ENCODE measurements around the gene ARHGAP19. TPM values are rescaled to one million over a fixed set of nuclear protein-coding genes. Genes with fewer than 3 reads are reported as not detected.
A peak's percentile ranks its signal among the peaks of the same experiment; 100 is the strongest.
"Not testable (repeated sequence)": the region's sequence is repeated elsewhere in the genome, so short reads cannot be mapped to it uniquely, and the experiment has no call there.

The ARHGAP19 gene
- polyA plus RNA-seq, 3 donors from 2014 or later = 4.9 to 8.2 (median 6.7) TPM

- Mint-ChIP-seq H3K27me3 (ENCODE audit: low read depth in 3 of 3) (peaks cover 11 to 12% (median 12%) of the 10 kb centered on the region in 3 donors), H3K9me3 (no peaks in the 10 kb centered on the region), H3K4me1 (peaks cover 7 to 11% of the 10 kb centered on the region in 2 donors), H3K27ac (peak overlapping the region in 1 of 6 donors; percentile 69), H3K36me3 (no peaks in the 10 kb centered on the region), H3K4me3 (no peak overlapping the region)
- no peak for DNase-seq
These were observed 22.2 kb upstream of the ARHGAP19 start for GRCh38 chr10:97314671-97315070.

GRCh38 chr10:97312897-97313296 is 20.5 kb upstream of the ARHGAP19 start:
- Mint-ChIP-seq H3K9me3 (no peaks in the 10 kb centered on the region), H3K27me3 (ENCODE audit: low read depth in 3 of 3) (peaks cover 2 to 4% (median 4%) of the 10 kb centered on the region in 3 donors), H3K4me1 (peaks cover 0 to 3% of the 10 kb centered on the region in 2 donors), H3K27ac (no peak overlapping the region), H3K36me3 (no peaks in the 10 kb centered on the region), H3K4me3 (no peak overlapping the region)
- DNase-seq = no peak

GRCh38 chr10:97311111-97311626 is 18.7 kb upstream of the ARHGAP19 start:
- Mint-ChIP-seq H3K36me3 (no peaks in the 10 kb centered on the region), H3K27me3 (ENCODE audit: low read depth in 3 of 3) (no peaks in the 10 kb centered on the region), H3K4me1 (no peaks in the 10 kb centered on the region), H3K27ac (no peak overlapping the region), H3K4me3 (no peak overlapping the region), H3K9me3 (no peaks in the 10 kb centered on the region)
- no peak for DNase-seq

- Mint-ChIP-seq H3K36me3 (no peaks in the 10 kb centered on the region), H3K4me3 (no peak overlapping the region), H3K9me3 (no peaks in the 10 kb centered on the region), H3K27me3 (ENCODE audit: low read depth in 3 of 3) (peaks cover 0 to under 1% (median 0%) of the 10 kb centered on the region in 3 donors), H3K27ac (peak overlapping the region in 1 of 6 donors; percentile 11), H3K4me1 (no peaks in the 10 kb centered on the region)
- DNase-seq = no peak
These were observed 15.7 kb upstream of the ARHGAP19 start for GRCh38 chr10:97307866-97308780.

GRCh38 chr10:97307441-97307840 is 15.0 kb upstream of the ARHGAP19 start:
- no peaks in the 10 kb centered on the region for H3K36me3 Mint-ChIP-seq
- H3K4me3 Mint-ChIP-seq = no peak overlapping the region
- no peak for DNase-seq
- no peaks in the 10 kb centered on the region for H3K9me3 Mint-ChIP-seq
- peak overlapping the region in 1 of 6 donors; percentile 11 for H3K27ac Mint-ChIP-seq
- H3K27me3 Mint-ChIP-seq (ENCODE audit: low read depth in 3 of 3) = peaks cover 0 to 2% (median 0%) of the 10 kb centered on the region in 3 donors
- H3K4me1 Mint-ChIP-seq = no peaks in the 10 kb centered on the region

GRCh38 chr10:97302088-97302791 is 9.8 kb upstream of the ARHGAP19 start:
- H3K27ac Mint-ChIP-seq = no peak overlapping the region
- no peaks in the 10 kb centered on the region for H3K36me3 Mint-ChIP-seq
- H3K27me3 Mint-ChIP-seq (ENCODE audit: low read depth in 3 of 3) = peaks cover 0 to 2% (median 0%) of the 10 kb centered on the region in 3 donors
- H3K9me3 Mint-ChIP-seq = no peaks in the 10 kb centered on the region
- H3K4me1 Mint-ChIP-seq = no peaks in the 10 kb centered on the region
- no peak for DNase-seq
- no peak overlapping the region for H3K4me3 Mint-ChIP-seq

- peaks cover 0 to 2% (median 0%) of the 10 kb centered on the region in 3 donors for H3K27me3 Mint-ChIP-seq (ENCODE audit: low read depth in 3 of 3)
- no peak for DNase-seq
- no peak overlapping the region for H3K27ac Mint-ChIP-seq
- H3K36me3 Mint-ChIP-seq = no peaks in the 10 kb centered on the region
- H3K4me3 Mint-ChIP-seq = no peak overlapping the region
- no peaks in the 10 kb centered on the region for H3K4me1 Mint-ChIP-seq
- H3K9me3 Mint-ChIP-seq = no peaks in the 10 kb centered on the region
These were observed 8.5 kb upstream of the ARHGAP19 start for GRCh38 chr10:97300980-97301379.

- H3K4me1 Mint-ChIP-seq = no peaks in the 10 kb centered on the region
- no peak overlapping the region for H3K4me3 Mint-ChIP-seq
- no peaks in the 10 kb centered on the region for H3K36me3 Mint-ChIP-seq
- DNase-seq = no peak
- no peak overlapping the region for H3K27ac Mint-ChIP-seq
- H3K27me3 Mint-ChIP-seq (ENCODE audit: low read depth in 3 of 3) = peaks cover 0 to 3% (median 0%) of the 10 kb centered on the region in 3 donors
- no peaks in the 10 kb centered on the region for H3K9me3 Mint-ChIP-seq
These were observed 5.8 kb upstream of the ARHGAP19 start for GRCh38 chr10:97298223-97298571.

GRCh38 chr10:97297556-97298222 is 5.3 kb upstream of the ARHGAP19 start:
- H3K27me3 Mint-ChIP-seq (ENCODE audit: low read depth in 3 of 3) = peaks cover 2 to 3% (median 2%) of the 10 kb centered on the region in 3 donors
- no peak for DNase-seq
- no peak overlapping the region for H3K27ac Mint-ChIP-seq
- H3K4me3 Mint-ChIP-seq = no peak overlapping the region
- H3K9me3 Mint-ChIP-seq = no peaks in the 10 kb centered on the region
- peaks cover 2 to 3% of the 10 kb centered on the region in 2 donors for H3K4me1 Mint-ChIP-seq
- no peaks in the 10 kb centered on the region for H3K36me3 Mint-ChIP-seq

GRCh38 chr10:97292862-97293198 is 393 bp upstream of the ARHGAP19 start:
- H3K9me3 Mint-ChIP-seq = no peaks in the 10 kb centered on the region
- peak overlapping the region; percentile 89 to 95 (median 93) for H3K4me3 Mint-ChIP-seq
- no peaks in the 10 kb centered on the region for H3K36me3 Mint-ChIP-seq
- H3K27me3 Mint-ChIP-seq (ENCODE audit: low read depth in 3 of 3) = peaks cover 5 to 6% (median 6%) of the 10 kb centered on the region in 3 donors
- H3K4me1 Mint-ChIP-seq = peaks cover 15 to 23% of the 10 kb centered on the region in 2 donors
- no peak for DNase-seq
- peak overlapping the region; percentile 84 to 96 (median 92) for H3K27ac Mint-ChIP-seq

- Mint-ChIP-seq H3K27ac (peak overlapping the region; percentile 84 to 96 (median 92)), H3K27me3 (ENCODE audit: low read depth in 3 of 3) (peaks cover 5 to 6% (median 6%) of the 10 kb centered on the region in 3 donors), H3K36me3 (no peaks in the 10 kb centered on the region), H3K4me1 (peaks cover 15 to 23% of the 10 kb centered on the region in 2 donors), H3K4me3 (peak overlapping the region; percentile 89 to 95 (median 93)), H3K9me3 (no peaks in the 10 kb centered on the region)
- no peak for DNase-seq
These were observed 910 bp downstream of the ARHGAP19 start for GRCh38 chr10:97291357-97292096.

- Mint-ChIP-seq H3K4me3 (peak overlapping the region; percentile 45 to 93 (median 61)), H3K27ac (peak overlapping the region in 1 of 6 donors; percentile 71), H3K4me1 (peaks cover 15 to 27% of the 10 kb centered on the region in 2 donors)
- H3K27me3 Mint-ChIP-seq (ENCODE audit: low read depth in 3 of 3); H3K36me3 Mint-ChIP-seq; H3K9me3 Mint-ChIP-seq; DNase-seq: not testable (repeated sequence)
These were observed 1.7 kb downstream of the ARHGAP19 start for GRCh38 chr10:97290576-97291356.
